HEK293T (cell line): Measurements from ENCODE around the gene FARSA.

Source experiments
- BHLHE40 ChIP-seq: fragments of 450-650 bp; IDR thresholded peaks from 2 replicates; pipeline ENCODE4 v1.6.1; 2016; ENCODE audit warnings: mild to moderate bottlenecking, moderate library complexity, borderline replicate concordance
- FOXK2 ChIP-seq: fragments of 450-650 bp; IDR thresholded peaks from 2 replicates; pipeline ENCODE4 v1.6.1; 2016; ENCODE audit warnings: mild to moderate bottlenecking
- FOXM1 ChIP-seq: fragments of 450-650 bp; IDR thresholded peaks from 2 replicates; pipeline ENCODE4 v1.6.1; 2017; ENCODE audit warnings: mild to moderate bottlenecking, borderline replicate concordance
- HDGF ChIP-seq: fragments of 450-650 bp; IDR thresholded peaks from 2 replicates; pipeline ENCODE4 v1.6.1; 2017; ENCODE audit warnings: antibody characterized with exemption, borderline replicate concordance
- PKNOX1 ChIP-seq: fragments of 450-650 bp; IDR thresholded peaks from 2 replicates; pipeline ENCODE4 v1.6.1; 2016
- TARDBP ChIP-seq: fragments of 450-650 bp; IDR thresholded peaks from 2 replicates; pipeline ENCODE4 v1.6.1; 2016

GRCh38 chr19:12884202-12884601 is 49.3 kb downstream of the FARSA start:
- no peak for TF ChIP-seq FOXK2
- TF ChIP-seq TARDBP, result no peak
- no peak for TF ChIP-seq FOXM1
- TF ChIP-seq BHLHE40, result no peak
- no peak for TF ChIP-seq PKNOX1
- TF ChIP-seq HDGF, result no peak
